ENCODE data around the gene HOATZ. TPM values are rescaled to one million over a fixed set of nuclear protein-coding genes. Genes with fewer than 3 reads are reported as not detected.

HOATZ gene
- total RNA-seq, 4 donors from 2014 or later, result not detected

DNA sequence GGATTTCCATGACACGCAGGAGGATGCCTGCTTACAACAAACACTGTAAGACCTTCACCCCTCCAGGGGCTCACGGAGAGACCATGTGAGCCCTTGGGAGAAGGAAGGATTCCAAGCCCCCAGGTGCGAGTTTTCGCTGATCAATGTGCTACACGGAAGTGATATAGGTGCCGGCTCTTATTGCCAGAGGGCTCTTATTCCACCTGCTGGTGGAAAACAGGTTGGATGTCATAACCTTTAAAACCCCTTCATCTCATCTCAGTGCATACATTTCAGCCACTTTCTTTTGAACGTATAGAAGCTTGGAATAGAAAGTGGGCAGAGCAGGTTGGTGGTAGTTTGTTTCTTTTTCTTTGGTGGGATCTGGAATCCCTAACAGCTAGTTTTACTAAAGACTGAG is 51.7 kb downstream of the HOATZ start:
- no peak for DNase-seq (ENCODE audit: low spot score in 2 of 2)
- TF ChIP-seq POLR2A (IDR thresholded peaks at IDR 0.05), result no peak
- TF ChIP-seq, protein P1, sequence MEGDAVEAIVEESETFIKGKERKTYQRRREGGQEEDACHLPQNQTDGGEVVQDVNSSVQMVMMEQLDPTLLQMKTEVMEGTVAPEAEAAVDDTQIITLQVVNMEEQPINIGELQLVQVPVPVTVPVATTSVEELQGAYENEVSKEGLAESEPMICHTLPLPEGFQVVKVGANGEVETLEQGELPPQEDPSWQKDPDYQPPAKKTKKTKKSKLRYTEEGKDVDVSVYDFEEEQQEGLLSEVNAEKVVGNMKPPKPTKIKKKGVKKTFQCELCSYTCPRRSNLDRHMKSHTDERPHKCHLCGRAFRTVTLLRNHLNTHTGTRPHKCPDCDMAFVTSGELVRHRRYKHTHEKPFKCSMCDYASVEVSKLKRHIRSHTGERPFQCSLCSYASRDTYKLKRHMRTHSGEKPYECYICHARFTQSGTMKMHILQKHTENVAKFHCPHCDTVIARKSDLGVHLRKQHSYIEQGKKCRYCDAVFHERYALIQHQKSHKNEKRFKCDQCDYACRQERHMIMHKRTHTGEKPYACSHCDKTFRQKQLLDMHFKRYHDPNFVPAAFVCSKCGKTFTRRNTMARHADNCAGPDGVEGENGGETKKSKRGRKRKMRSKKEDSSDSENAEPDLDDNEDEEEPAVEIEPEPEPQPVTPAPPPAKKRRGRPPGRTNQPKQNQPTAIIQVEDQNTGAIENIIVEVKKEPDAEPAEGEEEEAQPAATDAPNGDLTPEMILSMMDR (IDR thresholded peaks at IDR 0.05), result no peak
- no peak overlapping the region for H3K4me3 ChIP-seq (ENCODE audit: low read depth, poor library complexity, severe bottlenecking)
- intact Hi-C loops (cut with DNase I; ENCODE audit: low total_unique reads), result no loop called here
- 71 to 73% methylated on average over 7 of the region's 7 CpGs for WGBS, 2 donors

DNA sequence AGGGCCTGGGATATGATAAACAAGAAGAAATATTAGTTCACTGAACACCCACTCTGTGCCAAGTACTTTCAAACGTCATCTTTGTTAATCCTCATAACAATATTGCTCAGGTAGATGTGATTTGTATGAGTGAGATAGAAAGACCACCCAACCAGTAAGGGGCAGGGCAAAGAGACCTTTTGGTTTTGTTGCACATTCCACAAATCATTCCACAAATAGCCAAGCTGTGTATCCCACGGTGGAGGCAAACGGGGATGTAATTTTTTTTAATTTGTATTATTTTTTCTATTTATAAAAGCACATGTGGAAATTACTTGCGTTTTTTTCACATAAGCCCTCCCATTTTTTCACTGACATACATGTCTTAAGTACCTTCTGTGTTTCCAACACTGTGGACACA is 54.9 kb downstream of the HOATZ start:
- no peak overlapping the region for H3K4me3 ChIP-seq (ENCODE audit: low read depth, poor library complexity, severe bottlenecking)
- intact Hi-C loops (cut with DNase I; ENCODE audit: low total_unique reads), result no loop called here
- TF ChIP-seq, protein P1 (IDR thresholded peaks at IDR 0.05), result no peak
- TF ChIP-seq POLR2A (IDR thresholded peaks at IDR 0.05), result no peak
- 61 to 74% methylated on average over 4 of the region's 4 CpGs for WGBS, 2 donors
- DNase-seq (ENCODE audit: low spot score in 2 of 2), result no peak

DNA sequence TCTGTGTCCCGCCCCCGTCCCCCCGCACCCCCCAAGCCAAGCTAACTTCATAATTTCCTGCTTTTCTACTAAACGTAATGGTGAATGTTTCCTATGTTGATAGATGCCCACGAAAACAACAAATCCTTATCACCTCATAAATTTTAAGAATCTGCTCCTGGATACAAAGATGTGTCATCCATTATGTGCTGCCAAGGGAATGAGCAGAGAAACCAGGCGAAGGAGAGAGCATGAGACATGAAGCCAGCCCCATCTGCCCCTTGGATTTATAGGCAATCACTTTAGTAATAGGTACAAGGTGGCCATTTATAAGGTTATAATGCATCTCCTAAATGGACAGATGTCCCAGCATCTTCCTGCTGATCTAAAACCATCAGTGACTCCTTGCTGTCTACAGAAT is 56.2 kb downstream of the HOATZ start:
- no peak overlapping the region for H3K4me3 ChIP-seq (ENCODE audit: low read depth, poor library complexity, severe bottlenecking)
- TF ChIP-seq, protein P1 (IDR thresholded peaks at IDR 0.05), result no peak
- TF ChIP-seq POLR2A (IDR thresholded peaks at IDR 0.05), result no peak
- no peak for DNase-seq (ENCODE audit: low spot score in 2 of 2)
- intact Hi-C loops (cut with DNase I; ENCODE audit: low total_unique reads), result loop anchor here (10.0 kb wide), 1 partner anchor 274 kb away; no protein-coding TSS in a partner anchor
- WGBS, 2 donors, result 58 to 61% methylated on average over 6 of the region's 6 CpGs

DNA sequence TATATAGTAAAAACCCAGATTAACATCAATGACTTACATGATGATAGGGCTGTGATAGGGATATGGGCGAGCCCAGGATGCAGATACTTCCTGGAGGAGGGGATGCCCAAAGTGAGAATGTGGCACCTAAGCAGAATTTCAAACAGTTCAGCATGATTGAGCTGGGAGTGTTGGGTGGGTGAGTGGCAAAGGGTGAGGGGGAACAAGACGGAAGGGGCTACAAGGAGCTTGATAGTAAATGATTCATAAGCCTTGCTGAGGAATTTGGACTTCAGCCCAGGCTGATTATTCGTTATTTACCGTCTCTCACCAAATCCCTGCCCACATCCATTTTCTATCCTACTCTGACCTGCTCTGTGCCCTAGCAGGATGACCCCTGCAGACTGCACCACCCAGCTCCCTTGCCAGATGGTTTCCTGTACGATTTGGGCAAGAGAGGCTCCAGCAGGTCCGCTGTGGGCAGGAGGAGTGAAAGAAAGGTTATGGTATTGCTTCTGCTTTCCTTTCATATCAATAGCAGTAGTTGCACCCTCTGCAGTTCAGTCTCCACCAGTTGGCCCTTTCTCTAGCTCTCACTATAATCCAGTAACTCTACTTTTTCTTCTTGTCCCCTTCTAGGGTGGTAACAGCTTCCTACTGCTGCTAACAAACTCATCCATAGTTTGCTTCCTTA is 57.4 kb downstream of the HOATZ start:
- WGBS, 2 donors, result 35 to 47% methylated on average over 6 of the region's 6 CpGs
- no peak overlapping the region for H3K4me3 ChIP-seq (ENCODE audit: low read depth, poor library complexity, severe bottlenecking)
- TF ChIP-seq POLR2A (IDR thresholded peaks at IDR 0.05), result no peak
- TF ChIP-seq, protein P1 (IDR thresholded peaks at IDR 0.05), result no peak
- intact Hi-C loops (cut with DNase I; ENCODE audit: low total_unique reads), result loop anchor here (10.0 kb wide), 1 partner anchor 273 kb away; no protein-coding TSS in a partner anchor
- no peak for DNase-seq (ENCODE audit: low spot score in 2 of 2)

DNA sequence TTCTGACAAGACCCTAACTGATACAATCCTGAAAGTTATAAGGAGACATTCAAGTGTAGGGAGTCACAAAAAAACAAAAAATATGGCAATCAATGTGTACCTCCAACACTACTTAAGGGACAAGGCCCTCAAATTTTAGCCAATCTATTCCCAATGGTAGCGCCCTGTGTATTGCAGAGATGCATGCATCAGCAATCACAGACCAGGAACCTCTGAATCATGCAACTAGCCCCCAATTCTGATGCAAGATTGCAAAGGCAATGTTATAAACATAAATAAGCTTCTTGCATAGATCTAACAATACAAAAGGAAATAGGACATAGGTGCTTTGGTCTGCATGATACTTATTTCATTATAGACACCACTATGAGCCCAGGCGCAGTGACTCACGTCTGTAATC is 58.0 kb downstream of the HOATZ start:
- WGBS, 2 donors, result 89 to 94% methylated on average over 3 of the region's 3 CpGs

More for the DNA sequence above, 58.0 kb downstream of the HOATZ start:
- intact Hi-C loops (cut with DNase I; ENCODE audit: low total_unique reads), result loop anchor here (10.0 kb wide), 1 partner anchor 272 kb away; no protein-coding TSS in a partner anchor
- DNase-seq (ENCODE audit: low spot score in 2 of 2), result no peak
- TF ChIP-seq POLR2A (IDR thresholded peaks at IDR 0.05), result no peak
- TF ChIP-seq, protein P1 (IDR thresholded peaks at IDR 0.05), result no peak
- H3K4me3 ChIP-seq (ENCODE audit: low read depth, poor library complexity, severe bottlenecking), result no peak overlapping the region

Data from lower leg skin (tissue), 4 donors.